ENCODE measurements around the gene TBL3.
"Not testable (repeated sequence)": the region's sequence is repeated elsewhere in the genome, so short reads cannot be mapped to it uniquely, and the experiment has no call there.

TBL3 gene

DNA sequence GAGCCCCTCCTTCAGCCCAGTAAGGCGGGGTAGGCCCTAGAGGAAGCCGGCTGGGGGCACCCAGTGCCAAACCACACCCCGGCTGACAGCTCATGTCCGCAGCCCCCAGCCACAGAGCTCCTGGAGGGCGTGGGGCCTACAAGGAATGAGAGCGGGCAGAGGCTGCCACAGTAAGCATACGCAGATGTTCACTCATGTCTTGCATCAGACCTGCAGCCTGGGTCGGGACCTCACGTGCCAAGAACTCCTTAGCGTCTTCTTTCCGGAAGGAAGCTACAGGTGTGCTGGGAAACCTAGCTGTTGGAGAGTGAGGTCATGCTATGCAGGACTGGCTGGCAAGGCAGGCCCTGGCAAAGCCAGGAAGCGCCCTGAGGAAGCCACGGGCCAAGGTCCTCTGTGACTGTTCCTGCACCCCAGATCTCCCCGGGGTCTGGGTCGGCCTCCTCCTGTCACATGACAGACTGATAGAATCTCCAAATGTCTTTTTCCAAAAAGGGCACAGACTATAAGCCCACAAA lies 36.2 kb downstream of the TBL3 start:
- TF ChIP-seq, protein P1, sequence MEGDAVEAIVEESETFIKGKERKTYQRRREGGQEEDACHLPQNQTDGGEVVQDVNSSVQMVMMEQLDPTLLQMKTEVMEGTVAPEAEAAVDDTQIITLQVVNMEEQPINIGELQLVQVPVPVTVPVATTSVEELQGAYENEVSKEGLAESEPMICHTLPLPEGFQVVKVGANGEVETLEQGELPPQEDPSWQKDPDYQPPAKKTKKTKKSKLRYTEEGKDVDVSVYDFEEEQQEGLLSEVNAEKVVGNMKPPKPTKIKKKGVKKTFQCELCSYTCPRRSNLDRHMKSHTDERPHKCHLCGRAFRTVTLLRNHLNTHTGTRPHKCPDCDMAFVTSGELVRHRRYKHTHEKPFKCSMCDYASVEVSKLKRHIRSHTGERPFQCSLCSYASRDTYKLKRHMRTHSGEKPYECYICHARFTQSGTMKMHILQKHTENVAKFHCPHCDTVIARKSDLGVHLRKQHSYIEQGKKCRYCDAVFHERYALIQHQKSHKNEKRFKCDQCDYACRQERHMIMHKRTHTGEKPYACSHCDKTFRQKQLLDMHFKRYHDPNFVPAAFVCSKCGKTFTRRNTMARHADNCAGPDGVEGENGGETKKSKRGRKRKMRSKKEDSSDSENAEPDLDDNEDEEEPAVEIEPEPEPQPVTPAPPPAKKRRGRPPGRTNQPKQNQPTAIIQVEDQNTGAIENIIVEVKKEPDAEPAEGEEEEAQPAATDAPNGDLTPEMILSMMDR (IDR thresholded peaks at IDR 0.05; ENCODE audit: extremely low read depth, insufficient read depth, missing control alignments), result no peak
- in situ Hi-C loops (cut with MboI; ENCODE audit: low pct_unique_long_range_greater_than_20kb, low sequenced_read_pairs, unreplicated experiment), result no loop called here
- no peak for DNase-seq (ENCODE audit: low spot score)

DNA sequence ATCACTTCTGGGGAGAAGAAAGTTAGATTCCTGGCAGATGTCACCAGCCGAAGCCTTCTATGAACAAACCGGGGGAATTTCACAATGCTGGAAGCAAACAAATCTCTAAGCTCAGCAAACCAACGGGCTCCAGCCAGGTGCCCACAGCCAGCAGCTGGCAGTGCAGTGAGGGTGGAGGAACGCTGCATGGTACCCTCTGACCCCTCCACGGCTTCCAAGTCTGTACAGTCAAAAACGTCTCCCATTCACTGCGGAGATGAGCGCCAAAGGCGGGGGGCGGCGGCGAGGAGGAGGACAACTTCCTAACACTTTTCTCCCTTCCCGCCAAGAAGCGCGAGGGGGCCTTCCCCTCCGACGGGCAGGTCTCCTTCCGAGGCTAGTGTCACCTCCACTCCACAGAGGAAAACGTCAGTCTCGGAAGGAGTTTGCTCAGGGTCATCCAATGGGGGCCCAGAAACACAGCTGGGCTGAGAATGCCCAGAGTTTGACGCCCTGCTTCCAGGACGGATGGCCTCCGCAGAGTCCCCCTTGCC lies 36.8 kb downstream of the TBL3 start:
- no peak for DNase-seq (ENCODE audit: low spot score)
- TF ChIP-seq, protein P1 (IDR thresholded peaks at IDR 0.05; ENCODE audit: extremely low read depth, insufficient read depth, missing control alignments), result no peak
- in situ Hi-C loops (cut with MboI; ENCODE audit: low pct_unique_long_range_greater_than_20kb, low sequenced_read_pairs, unreplicated experiment), result no loop called here

DNA sequence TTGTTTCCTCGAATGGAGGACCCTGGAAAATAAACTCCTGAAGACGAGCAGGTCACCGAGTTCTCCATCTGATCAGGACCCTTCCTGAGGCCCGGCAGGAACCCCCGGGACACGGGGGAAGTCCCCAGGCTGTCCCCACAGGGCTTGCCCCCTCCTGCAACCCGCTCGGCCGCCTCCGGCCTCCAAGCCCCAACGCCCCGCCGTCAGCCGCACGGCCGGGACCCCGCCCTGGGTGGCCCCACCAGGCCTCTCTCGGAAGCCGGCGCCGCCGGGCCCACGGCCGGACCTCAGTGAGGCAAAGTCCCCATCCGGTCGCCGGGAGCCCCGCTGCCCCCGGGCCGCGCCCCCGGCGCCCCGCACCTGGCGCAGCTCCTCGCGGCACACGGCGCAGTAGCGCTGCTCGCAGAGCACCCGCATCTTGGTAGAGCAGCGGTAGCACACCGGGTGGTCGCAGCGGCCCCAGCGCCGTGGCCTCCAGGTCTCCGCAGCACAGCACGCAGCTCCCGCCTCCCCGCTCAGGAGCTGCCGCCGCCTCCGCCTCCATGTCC lies 37.4 kb downstream of the TBL3 start:
- no peak for DNase-seq (ENCODE audit: low spot score)
- in situ Hi-C loops (cut with MboI; ENCODE audit: low pct_unique_long_range_greater_than_20kb, low sequenced_read_pairs, unreplicated experiment), result no loop called here
- TF ChIP-seq, protein P1 (IDR thresholded peaks at IDR 0.05; ENCODE audit: extremely low read depth, insufficient read depth, missing control alignments), result no peak

DNA sequence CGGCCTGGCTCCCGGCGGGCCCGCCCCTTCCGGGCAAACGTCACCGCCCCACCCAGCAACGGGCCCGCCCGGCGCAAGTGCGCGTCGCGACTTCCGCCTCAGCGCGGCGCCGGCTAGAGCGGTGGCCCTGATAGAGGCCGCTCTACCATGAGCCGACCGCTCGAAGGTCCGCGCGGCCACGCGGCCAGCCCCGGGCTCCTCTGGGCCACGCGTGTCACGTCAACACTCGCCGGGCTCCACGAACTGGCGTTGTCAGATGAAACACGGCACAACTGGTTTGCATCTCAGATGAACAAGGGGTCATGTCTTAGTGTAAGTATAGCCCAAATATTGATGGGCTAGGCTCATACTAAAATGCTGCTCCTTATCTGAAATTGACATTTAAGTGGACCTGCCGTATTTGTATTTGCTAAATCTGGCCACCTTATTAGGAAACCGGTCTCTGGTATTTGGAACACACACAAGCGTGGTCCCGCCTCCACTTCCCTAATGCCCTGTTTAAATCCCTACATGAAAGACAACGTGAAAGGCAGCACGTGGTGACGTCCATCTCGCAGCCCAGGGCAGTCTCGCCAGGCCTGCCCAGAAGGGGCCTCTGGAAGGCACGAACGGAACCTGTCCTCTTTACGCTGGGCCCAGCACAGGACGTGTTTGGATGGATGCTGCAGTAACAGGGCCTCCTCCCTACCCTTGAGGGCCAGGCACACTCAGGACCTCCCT lies 38.1 kb downstream of the TBL3 start, which contains the start of gene ZNF598:
Gene ZNF598, minus strand, starts transcription at position 31 of the 720 bp plus-strand sequence.
- TF ChIP-seq, protein P1 (IDR thresholded peaks at IDR 0.05; ENCODE audit: extremely low read depth, insufficient read depth, missing control alignments), result no peak
- peak; percentile 98 for DNase-seq (ENCODE audit: low spot score)
- in situ Hi-C loops (cut with MboI; ENCODE audit: low pct_unique_long_range_greater_than_20kb, low sequenced_read_pairs, unreplicated experiment), result no loop called here

DNA sequence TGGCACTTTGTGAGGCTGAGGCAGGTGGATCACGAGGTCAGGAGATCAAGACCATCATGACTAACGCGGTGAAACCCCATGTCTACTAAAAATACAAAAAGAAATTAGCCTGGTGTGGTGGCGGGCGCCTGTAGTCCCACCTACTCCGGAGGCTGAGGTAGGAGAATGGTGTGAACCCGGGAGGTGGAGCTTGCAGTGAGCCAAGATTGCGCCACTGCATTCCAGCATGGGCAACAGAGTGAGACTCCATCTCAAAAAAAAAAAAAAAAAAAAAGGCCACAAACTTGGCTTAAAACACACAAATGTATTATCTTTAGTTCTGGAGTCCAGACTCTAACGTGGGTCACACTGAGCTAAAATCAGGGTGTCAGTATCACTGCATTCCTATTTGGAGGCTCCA lies 39.9 kb downstream of the TBL3 start:
- DNase-seq (ENCODE audit: low spot score); in situ Hi-C loops (cut with MboI; ENCODE audit: low pct_unique_long_range_greater_than_20kb, low sequenced_read_pairs, unreplicated experiment): not testable (repeated sequence)

DNA sequence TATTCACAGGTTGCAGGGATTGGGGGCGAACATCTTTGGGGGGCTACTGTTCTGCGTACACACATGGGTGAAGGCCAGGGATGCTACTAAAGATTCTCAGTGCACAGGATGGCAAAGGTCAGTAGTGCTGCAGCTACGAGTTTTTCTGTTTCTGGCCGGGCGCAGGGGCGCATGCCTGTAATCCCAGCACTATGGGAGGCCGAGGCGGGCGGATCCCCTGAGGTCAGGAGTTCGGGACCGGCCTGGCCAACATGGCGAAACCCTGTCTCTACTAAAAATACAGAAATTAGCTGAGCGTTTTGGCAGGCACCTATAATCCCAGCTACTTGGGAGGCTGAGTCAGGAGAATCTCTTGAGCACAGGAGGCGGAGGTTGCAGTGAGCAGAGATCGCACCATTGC lies 41.7 kb downstream of the TBL3 start:
- DNase-seq (ENCODE audit: low spot score), result no peak
- in situ Hi-C loops (cut with MboI; ENCODE audit: low pct_unique_long_range_greater_than_20kb, low sequenced_read_pairs, unreplicated experiment), result no loop called here
- TF ChIP-seq, protein P1 (IDR thresholded peaks at IDR 0.05; ENCODE audit: extremely low read depth, insufficient read depth, missing control alignments), result no peak
